Adipocyte (in vitro differentiated cells): ENCODE results near the gene TSPAN32.

ENCODE experiments used
- DNase-seq: peaks from one replicate; pipeline ENCODE4 v3.0.0-alpha.2; 2015; ENCODE audit warnings: low read depth
- H3K27me3 ChIP-seq: replicated peaks from 2 replicates; pipeline ENCODE4 v1.7.0; 2013; ENCODE audit warnings: mild to moderate bottlenecking, low read length, moderate library complexity; ENCODE audit not compliant: control insufficient read depth, insufficient read depth
- H3K36me3 ChIP-seq: 2 replicates; pipeline ENCODE4 v1.7.0; 2013; ENCODE audit warnings: low read length, mild to moderate bottlenecking, moderate library complexity; ENCODE audit not compliant: control insufficient read depth, insufficient read depth, severe bottlenecking
- H3K4me1 ChIP-seq: 2 replicates; pipeline ENCODE4 v1.7.0; 2013; ENCODE audit warnings: mild to moderate bottlenecking, low read length, moderate library complexity; ENCODE audit not compliant: control insufficient read depth, insufficient read depth
- H3K4me3 ChIP-seq: 2 replicates; pipeline ENCODE4 v1.7.0; 2013; ENCODE audit warnings: mild to moderate bottlenecking, low read length, moderate library complexity
- H3K9ac ChIP-seq: 2 replicates; pipeline ENCODE4 v1.7.0; 2013; ENCODE audit warnings: mild to moderate bottlenecking, low read length, moderate library complexity
- H3K9me3 ChIP-seq: 2 replicates; pipeline ENCODE4 v1.7.0; 2013; ENCODE audit warnings: mild to moderate bottlenecking, low read length, moderate library complexity; ENCODE audit not compliant: control insufficient read depth

Gene TSPAN32

DNA sequence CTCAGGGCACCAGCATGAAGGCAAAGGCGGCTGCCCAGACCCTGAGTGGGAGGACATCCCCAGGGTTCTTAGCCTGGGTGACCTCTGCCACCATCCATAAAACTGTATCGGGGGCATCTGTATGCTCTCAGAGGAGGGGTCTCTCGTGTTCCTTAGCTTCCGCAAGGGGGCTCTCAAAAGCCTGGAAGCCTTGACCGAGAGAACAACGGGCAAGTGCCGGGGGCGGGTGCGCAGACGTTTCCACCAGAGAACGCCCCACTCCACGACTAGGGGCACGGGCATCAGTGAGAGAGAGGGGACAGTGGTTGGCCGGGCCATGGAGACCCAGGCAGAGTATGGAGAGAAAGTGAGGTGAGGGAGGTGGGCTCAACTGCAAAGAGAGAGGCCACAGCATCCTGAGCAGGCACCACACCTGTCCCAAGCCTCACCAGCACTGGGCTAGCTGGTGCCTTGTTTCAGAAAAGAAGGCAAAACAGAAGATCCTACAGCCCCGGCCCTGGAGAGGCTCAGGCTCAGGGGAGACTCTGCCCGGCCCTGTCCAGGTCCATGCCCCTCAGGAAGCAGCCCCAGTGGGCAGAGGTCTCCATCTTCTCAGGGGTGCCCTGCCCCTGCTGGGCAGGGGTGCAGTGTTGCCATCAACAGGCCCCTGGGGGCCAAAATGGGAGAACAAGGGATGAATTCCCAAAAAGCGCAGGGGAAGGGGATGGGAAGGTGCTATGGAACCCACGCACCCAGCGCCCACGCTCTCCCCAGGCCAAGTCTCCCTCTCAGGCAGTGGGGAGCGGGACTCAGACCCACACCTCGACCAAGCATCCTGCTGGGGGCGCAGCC, 5.9 kb downstream of the TSPAN32 start:
- Histone ChIP-seq H3K4me3 (no peak overlapping the region), H3K36me3 (no peaks in the 10 kb centered on the region), H3K4me1 (peaks cover 24% of the 10 kb centered on the region), H3K9me3 (no peaks in the 10 kb centered on the region), H3K9ac (peak overlapping the region; percentile 68), H3K27me3 (no peaks in the 10 kb centered on the region)
- no peak for DNase-seq

DNA sequence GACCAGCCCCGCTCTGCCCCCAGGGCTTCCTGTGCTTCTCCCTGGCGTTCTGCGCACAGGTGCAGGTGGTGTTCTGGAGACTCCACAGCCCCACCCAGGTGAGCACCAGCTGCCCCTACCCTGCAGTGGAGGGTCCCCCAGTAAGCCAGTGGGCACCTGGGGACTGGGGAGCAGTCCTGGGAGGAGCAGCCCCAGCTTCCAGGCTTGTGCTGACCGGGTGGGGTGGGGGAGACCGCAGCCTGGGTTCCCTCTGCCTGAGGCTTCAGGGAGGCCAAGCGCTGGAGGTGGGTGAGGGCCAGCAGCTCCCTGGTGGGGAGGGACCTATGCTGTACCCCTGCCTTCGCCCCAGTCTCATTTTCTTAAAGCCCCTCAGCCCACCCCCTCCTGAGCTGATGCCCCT, 6.9 kb downstream of the TSPAN32 start:
- no peak for DNase-seq
- Histone ChIP-seq H3K36me3 (no peaks in the 10 kb centered on the region), H3K27me3 (no peaks in the 10 kb centered on the region), H3K4me1 (peaks cover 32% of the 10 kb centered on the region), H3K9ac (no peak overlapping the region), H3K9me3 (no peaks in the 10 kb centered on the region), H3K4me3 (no peak overlapping the region)

DNA sequence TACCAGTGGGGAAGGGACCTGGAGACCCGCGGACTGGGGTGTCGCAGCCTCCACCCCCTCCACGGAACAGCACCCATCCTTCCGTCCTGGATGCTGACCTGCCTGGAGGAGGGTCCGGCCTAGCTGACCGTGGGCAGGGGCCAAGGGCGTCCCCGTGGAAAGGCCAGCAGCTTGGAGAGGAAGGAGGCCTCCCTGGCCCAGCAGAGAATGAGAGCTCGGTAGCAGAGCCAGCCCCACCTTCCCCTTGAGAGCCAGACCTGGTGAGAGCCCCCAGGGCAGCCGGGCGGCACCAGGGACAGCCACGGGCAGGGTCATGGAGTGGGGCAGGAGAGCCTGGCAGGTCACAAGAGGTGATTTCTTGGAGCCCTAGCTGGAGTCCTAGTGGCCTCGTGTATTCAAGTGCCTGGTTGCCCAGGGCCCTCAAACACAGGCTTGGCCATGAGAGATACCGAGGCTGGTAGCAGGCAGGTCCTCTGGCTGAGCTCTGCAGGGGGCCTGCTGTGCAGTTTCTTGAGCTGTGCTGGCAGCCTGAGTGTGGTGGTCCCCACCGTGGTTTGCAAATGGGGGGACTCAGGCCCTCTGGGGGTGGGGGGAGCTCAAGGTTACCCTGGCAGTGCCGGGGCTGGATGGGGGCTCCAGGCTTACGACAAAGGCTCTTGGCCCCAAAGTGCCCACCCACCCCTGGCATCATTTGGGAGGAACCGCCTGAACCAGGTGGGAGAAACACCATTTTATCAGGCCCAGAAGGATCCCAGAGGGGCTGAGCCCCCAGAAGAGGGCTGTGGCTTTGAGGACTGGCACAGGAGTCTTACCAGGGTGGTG, 7.6 kb downstream of the TSPAN32 start:
- H3K36me3 ChIP-seq, result no peaks in the 10 kb centered on the region
- peaks cover 37% of the 10 kb centered on the region for H3K4me1 ChIP-seq
- H3K4me3 ChIP-seq, result no peak overlapping the region
- H3K9me3 ChIP-seq, result no peaks in the 10 kb centered on the region
- no peaks in the 10 kb centered on the region for H3K27me3 ChIP-seq
- no peak for DNase-seq
- H3K9ac ChIP-seq, result no peak overlapping the region

DNA sequence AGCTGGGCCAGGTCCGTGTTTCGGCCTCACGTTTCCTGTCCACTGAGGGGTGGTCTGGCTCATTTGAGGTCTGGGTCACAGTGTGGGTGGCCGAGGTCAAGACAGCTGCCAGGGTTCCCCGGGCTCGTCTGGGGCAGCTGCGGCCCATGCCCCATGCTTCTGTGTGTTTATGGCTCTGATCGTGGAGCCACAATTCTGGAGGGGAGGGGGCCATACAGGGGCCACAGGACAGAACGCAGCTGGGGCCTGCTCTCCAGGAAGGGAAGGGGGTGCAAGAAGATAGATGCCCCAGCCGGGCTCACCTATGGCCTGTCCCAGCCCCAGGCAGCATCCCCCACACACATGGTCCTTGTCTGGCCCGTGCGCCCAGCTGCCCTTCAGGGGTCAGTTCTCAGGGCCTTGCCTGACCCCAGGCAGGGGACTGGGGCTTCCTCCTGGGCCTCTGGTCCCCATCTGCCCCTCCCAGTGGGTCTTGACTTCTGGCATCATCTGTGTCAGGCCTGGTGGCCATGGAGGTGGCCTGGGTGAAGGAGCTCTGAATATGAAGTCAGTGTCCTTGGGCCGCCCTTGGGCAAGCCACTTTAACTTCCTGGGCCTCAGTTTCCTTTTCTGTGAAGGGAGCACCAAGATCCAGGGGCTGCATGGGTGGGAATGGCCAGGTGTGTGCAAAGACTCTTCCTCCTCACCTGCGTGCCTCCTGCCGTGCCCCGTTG, 8.4 kb downstream of the TSPAN32 start:
- no peak for DNase-seq
- Histone ChIP-seq H3K9ac (no peak overlapping the region), H3K27me3 (no peaks in the 10 kb centered on the region), H3K36me3 (no peaks in the 10 kb centered on the region), H3K4me3 (no peak overlapping the region), H3K9me3 (no peaks in the 10 kb centered on the region), H3K4me1 (peaks cover 42% of the 10 kb centered on the region)

DNA sequence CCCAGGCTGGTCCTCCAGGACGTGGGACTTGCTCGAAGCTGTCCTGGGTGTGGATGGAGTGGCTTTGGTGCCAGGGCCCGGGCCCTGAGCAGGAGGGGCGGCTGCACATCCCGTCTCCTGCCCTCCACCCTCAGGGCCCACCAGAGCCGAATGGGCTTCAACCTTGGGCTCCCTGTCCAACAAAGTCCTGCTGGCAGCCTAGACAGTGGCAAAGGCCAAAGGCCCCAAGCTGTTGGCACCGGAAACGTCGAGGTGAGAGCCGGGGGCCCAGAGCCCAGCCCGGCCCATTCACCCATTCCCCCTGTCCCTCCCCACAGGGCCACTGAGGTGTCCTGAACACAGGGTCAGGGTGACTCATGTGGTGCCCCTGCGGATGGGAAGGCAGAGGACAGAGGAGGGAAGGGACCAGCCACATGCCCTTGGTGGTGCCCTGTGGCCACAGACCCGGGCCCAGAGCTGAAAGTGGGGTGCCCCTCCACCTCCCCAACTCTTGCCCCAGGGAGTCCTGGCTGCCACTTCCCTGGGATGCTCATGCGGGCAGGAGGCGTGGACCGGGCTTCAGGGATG, 9.1 kb downstream of the TSPAN32 start:
- Histone ChIP-seq H3K9me3 (no peaks in the 10 kb centered on the region), H3K4me1 (peaks cover 37% of the 10 kb centered on the region), H3K9ac (no peak overlapping the region), H3K27me3 (no peaks in the 10 kb centered on the region), H3K36me3 (no peaks in the 10 kb centered on the region), H3K4me3 (no peak overlapping the region)
- no peak for DNase-seq

DNA sequence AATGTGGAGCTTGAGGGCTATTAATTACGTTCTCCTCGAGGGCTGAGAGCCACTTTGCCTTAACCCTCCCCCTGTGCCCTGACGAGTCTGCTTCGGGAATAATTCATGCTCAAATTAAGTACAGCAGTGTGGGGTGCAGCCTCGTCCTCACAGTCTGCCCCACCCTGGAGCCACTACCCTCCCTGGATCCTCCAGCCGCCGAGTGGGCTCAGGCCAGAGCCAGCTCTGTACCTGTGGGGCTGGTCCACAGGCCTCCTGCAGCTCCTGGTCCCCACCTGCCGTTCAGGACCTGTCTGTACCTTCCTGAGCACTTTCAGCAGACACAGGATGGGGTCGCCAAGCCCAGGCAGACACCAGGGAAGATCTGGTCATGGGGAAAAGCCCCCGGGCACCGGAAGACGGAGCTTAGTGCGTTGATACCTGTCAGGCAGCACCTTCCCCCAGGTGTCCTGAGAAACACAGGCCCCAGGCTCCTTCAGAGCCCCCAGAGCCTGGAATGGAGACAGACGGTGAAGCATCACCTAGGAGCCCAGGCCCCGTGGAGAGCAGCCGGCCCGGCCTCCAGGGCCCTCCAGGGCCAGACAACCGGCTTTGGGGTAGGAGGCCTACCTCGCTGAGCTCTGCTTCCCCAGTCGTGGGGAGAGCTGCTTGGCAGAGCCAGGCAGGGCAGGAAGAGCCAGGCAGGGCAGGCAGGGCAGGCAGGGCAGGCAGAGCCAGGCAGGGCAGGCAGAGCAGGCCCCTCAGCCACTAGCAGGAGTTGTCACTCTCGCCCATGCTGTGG, 9.7 kb downstream of the TSPAN32 start:
- DNase-seq, result no peak
- H3K9me3 ChIP-seq, result no peaks in the 10 kb centered on the region

DNA sequence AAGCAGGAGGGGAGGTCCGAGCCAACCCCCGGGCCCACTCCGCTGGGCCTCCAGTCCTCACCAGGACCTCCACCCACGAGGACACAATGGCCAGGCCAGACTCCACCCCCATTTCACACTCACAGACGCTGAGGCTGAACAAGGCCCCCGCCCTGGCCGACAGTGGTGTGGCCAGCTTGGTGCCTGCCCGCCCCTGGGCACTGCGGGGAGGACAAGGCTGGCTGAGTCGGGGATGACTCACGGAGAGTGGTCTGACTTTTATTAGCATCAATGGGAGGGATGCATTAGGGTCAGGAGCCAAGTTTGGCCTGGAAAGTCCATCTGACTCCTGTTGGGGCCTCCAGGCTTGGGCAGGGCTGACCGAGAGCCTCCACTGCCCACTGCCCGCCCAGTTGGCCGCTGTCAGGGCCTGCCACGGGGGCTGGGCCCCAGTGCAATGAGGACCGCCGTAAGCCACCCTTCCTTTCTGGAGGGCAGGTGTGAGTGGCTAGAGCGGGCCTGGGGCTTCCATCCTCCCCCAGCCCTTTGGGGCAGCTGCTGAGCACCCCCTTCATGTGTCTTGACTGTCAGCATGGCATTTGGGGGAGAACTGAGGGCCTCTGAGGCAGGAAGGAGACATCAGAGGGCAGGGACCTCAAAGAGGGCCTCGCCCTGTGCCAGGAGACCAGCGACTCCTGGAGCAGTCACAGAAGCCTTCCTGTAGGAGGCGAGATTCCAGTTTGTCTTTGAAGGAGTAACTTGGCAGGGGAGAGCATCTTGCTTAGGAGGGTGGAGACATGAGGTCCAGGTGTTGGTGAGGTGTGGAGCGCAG, 10.6 kb downstream of the TSPAN32 start:
- H3K9me3 ChIP-seq, result peaks cover under 1% of the 10 kb centered on the region
- H3K4me1 ChIP-seq, result peaks cover 28% of the 10 kb centered on the region
- peak overlapping the region; percentile 41 for H3K9ac ChIP-seq
- H3K36me3 ChIP-seq, result no peaks in the 10 kb centered on the region
- DNase-seq, result peak; percentile 39
- H3K4me3 ChIP-seq, result no peak overlapping the region
- no peaks in the 10 kb centered on the region for H3K27me3 ChIP-seq

More for the DNA sequence above, 9.7 kb downstream of the TSPAN32 start:
- H3K9ac ChIP-seq, result peak overlapping the region; percentile 21
- H3K4me3 ChIP-seq, result no peak overlapping the region
- H3K27me3 ChIP-seq, result no peaks in the 10 kb centered on the region
- H3K36me3 ChIP-seq, result no peaks in the 10 kb centered on the region
- peaks cover 31% of the 10 kb centered on the region for H3K4me1 ChIP-seq

DNA sequence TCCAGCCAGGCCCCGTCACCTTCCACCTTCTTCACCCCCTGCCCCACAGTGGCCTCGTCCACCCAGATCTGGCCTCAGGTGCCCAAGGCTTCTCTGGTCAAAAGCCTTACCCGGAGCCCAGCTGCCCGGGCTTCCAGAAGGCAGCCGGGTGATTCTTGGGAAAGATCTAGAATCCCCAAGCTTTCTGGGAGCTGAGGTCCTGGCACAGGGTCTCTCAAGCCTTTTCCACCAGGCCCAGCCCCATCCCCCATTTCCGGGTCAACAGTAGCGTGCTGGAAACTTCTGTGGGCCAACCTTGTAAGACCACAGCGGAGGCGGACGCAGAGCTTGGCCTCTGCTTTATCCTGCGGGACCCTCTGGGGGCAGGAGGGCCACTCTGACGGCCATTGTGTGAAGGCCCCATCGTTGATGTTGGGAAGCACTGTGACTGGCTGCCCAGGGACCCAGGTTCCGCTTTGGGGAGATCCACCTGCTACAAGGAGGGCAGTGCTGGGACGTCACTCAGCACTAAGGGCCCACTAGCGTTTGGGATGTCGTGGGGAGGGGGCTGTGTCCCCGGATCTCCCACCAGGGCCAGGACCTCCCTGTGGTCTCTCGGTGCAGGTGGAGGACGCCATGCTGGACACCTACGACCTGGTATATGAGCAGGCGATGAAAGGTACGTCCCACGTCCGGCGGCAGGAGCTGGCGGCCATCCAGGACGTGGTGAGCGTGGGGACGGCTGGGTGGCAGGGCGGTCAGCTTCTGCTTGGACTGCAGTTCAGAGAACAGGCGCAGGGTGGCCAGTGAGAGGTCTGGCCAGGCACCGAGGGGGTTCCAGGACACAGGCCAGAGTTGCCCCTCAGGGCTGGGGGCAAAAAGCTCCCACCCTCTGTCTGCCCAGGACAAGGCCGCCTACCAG, 11.5 kb downstream of the TSPAN32 start:
- Histone ChIP-seq H3K4me1 (peaks cover 28% of the 10 kb centered on the region), H3K9ac (peak overlapping the region; percentile 41), H3K36me3 (no peaks in the 10 kb centered on the region), H3K27me3 (no peaks in the 10 kb centered on the region), H3K9me3 (peaks cover 8% of the 10 kb centered on the region), H3K4me3 (no peak overlapping the region)
- DNase-seq, result no peak

DNA sequence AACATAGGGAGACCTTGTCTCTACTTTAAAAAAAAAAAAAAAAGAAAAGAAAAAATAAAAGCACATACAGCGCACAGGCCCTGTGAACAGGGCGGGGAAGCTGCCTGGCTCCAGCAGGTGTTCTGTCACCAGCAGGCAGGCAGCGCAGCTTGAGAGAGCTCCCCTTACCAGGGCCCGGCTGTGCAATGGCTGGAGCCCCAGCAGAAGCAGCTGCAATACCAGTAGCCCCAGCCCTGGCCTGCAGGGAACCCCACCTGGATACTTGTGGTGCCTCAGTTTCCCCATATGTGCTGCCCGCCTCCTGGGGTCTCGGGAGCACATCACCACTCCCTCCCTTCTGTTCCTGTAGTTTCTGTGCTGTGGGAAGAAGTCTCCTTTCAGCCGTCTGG, 12.3 kb downstream of the TSPAN32 start:
- no peaks in the 10 kb centered on the region for H3K36me3 ChIP-seq
- H3K27me3 ChIP-seq, result no peaks in the 10 kb centered on the region
- H3K4me3 ChIP-seq, result no peak overlapping the region
- peaks cover 28% of the 10 kb centered on the region for H3K4me1 ChIP-seq
- peaks cover 8% of the 10 kb centered on the region for H3K9me3 ChIP-seq
- H3K9ac ChIP-seq, result peak overlapping the region; percentile 71
- DNase-seq, result no peak
